HG03354 (cell line): Measurements from ENCODE around the gene GLIS2.

Experiments
- ATAC-seq: cut with Tn5 transposase; IDR thresholded peaks from one replicate; pipeline ENCODE4 v1.9.1; 2021; ENCODE audit warnings: mild to moderate bottlenecking; ENCODE audit not compliant: unreplicated experiment, poor library complexity, severe bottlenecking

Gene GLIS2

DNA sequence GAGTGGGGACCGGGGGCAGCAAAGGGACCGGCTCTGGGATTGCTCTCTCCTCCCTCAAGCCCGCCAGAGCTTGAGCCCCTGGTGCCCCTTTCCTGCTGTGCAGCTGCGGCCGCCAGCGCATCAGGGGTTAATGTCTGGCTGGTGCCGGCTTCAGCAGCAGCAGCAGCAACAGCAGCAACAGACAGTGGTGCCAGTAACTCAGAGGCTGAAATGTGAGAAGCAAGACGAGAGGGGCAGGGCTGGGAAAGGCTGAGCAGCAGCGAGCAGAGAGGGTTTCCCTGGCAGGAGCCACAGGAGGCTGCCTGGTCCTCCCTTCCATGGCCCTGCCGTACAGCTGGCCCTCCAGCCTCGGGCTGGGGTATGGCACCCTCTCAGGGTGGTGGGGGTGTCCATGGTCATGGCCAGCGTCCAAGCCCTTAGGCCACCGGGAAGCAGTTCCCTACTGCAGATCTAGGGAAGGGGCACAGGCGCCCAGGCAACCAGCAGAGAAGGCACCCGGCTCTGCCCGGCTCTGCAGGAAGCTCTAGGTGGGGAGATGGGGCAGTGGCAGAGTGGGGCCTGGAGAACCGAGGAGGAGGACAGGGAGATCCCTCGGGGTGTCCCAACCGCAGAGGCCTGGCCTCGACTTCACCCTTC is 21.9 kb upstream of the GLIS2 start:
- no peak for ATAC-seq

DNA sequence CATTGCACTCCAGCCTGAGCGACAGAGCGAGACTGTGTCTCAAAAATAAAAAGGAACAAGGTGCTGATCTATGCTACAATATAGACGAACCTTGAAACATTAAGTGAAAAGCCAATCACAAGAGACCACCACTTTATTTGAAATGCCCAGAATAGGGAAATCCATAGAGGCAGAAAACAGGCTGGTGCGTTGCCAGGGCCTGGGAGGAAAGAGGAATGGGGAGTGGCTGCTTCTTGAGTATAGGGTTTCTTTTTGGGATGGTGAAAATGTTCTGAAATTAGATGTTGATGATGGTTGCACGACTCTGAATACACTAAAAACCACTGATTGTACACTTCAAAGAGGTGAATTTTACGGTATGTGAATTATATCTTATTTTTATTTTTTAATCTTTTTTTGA is 20.3 kb upstream of the GLIS2 start:
- ATAC-seq = no peak

- no peak for ATAC-seq
These were observed 18.4 kb upstream of the GLIS2 start for GRCh38 chr16:4297480-4297879.

DNA sequence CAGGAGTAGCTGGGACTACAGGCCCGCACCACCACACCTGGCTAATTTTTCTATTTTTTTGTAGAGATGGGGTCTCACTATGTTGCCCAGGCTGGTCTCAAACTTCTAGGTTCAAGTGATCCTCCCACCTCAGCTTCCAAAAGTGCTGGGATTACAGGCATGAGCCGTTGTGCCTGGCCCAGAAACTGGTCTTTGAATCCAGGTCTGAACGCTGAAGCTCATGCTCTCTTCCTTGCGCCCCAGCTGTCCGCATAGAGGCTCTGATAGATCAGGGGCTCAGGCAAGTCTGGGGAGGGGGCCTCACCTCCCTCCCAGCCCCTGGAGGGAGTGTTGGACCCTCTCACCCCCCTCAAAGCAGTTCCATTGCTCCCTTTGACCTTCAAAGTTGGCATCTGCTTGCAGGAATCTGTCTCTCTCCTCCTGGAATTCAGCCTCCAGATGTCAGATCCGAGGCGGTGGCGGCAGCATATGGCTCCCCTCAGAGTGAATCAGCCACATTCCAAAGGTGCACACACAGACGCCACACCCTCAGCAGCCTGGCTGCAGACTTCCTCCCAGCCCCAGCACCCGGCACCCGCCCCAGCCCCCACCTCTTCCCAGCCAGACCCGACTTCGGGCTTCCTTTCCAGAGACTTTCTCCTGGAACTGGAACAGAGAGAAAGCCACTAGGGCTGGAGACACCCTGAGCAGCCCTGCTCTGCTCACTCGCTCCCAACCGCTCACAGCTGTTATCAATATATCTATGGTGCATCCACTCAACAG is 16.9 kb upstream of the GLIS2 start:
- no peak for ATAC-seq

- ATAC-seq = no peak
These were observed 14.7 kb upstream of the GLIS2 start for GRCh38 chr16:4301177-4301576.

DNA sequence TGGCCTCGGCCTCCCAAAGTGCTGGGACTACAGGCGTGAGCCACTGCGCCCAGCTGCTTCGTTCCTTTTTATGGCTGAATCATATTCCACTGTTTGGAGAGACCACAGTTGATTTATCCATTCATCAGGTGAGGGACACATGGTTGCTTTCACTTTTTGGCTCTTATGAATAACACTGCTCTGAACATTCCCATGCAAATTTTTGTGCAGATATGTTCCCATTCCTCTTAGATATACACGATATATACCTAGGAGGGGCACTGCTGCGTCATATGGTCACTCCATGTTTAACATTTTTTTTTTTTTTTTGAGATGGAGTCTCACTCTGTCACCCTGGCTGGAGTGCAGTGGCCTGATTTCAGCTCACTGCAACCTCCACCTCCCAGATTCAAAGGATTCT is 13.9 kb upstream of the GLIS2 start:
- ATAC-seq = no peak

GRCh38 chr16:4303973-4304372 is 11.9 kb upstream of the GLIS2 start:
- ATAC-seq = no peak

- ATAC-seq = no peak
These were observed 9.2 kb upstream of the GLIS2 start for GRCh38 chr16:4306470-4307214.

GRCh38 chr16:4307215-4308037 is 8.4 kb upstream of the GLIS2 start:
- ATAC-seq = peak; percentile 90

- no peak for ATAC-seq
These were observed 6.6 kb upstream of the GLIS2 start for GRCh38 chr16:4309102-4309832.

DNA sequence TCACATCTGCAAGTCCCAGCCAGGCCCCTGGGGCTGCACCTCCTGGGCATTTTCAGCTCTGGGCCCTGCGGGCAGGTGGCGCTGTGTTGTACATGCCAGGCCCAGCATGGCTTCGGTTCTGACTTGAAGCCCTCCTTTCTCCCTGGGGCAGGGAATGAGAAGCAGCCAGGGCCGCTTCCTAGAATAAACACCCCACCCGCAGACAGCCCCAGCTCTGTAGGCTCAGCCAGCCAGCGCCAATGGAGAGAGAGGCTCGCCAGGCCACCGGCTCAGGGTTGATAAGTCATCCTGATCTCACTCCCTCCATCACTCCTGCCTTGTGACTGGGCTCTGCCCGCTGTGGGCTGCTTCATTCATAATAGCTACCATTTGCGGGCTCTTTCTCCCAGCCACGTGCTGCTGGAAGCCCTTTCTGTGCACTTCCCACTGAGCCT is 6.0 kb upstream of the GLIS2 start:
- ATAC-seq = no peak

- ATAC-seq = peak; percentile 64
These were observed 2.0 kb upstream of the GLIS2 start for GRCh38 chr16:4313563-4314531.

DNA sequence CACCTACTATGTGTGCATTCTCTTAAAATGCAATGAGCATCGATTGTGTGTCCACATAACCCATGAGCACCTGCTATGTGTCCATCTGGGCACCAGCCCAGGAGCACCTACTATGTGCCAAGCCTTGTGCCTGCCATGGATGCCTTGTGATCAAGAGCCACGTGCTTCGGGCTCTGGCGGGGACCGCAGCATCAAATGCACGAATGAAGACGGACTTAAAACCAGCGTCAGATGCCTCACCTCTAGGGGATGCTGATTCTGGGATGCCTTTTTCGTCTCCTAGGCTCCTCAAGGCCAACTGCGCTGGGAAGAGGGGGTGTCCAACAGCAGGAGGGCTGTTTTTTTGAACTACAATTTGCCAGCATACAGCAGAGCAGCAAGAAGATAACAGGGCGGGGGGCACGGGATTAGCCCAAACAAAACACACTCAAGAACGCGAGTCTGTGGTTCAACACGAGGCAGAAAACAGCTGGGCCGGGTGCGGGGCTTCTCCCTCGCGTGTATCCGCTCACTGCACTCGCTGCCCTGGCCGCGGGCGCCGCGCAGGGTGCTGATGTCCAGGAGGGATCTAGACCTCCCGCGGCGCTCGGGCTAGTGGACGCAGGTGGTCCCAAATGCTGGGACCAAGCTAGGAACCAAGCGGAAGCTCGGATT is 1.2 kb upstream of the GLIS2 start:
- ATAC-seq = no peak

- ATAC-seq = no peak
These were observed 419 bp downstream of the GLIS2 start for GRCh38 chr16:4316108-4316863.

DNA sequence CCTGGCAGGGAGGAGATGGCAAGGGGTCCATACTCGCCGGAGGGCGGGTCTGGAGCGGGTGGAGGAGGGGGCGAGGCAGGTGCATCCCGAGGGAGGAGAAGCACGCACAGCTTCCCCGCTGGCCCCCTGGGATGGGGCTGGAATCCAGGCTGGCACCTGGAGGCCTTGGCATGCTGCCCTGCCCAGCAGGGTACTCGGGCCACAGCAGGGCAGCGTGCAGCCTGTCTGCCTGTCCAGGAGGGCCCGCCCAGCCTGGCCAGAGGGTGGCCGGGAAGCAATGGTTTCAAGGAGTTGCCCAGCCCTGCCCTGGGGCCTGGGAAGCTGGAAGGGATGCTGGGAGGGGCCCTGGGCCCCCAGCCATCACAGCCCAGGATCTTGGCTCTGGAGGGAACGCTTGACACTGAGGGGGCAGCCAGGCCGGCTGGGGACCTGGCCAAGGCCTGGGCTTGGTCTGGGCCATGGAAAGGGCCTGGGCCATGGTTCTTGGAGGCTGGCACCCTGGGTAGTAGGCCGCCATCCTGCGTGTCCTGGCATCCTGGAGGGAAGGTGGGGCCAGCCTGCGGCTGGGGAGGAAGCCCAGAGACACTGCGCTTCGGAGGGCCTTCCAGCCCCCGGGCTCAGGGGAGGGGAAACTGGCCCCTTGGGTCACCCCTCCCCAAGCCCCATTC is 1.1 kb downstream of the GLIS2 start:
- no peak for ATAC-seq
